Suprapubic skin (tissue), 4 donors: ENCODE measurements around the gene LIPF.

ENCODE experiments used
- CTCF ChIP-seq, 2 donors: fragments of 200-600 bp in 1 of 2; fragments of 450-650 bp in 1 of 2; sonication (generic) in 1 of 2; IDR thresholded peaks; one replicate each; pipeline ENCODE4 v1.5.1; 2016 to 2019; ENCODE audit warnings: antibody characterized with exemption in 2 of 2, mild to moderate bottlenecking in 1 of 2, moderate library complexity in 1 of 2
- POLR2A ChIP-seq, 2 donors: fragments of 450-650 bp; IDR thresholded peaks; one replicate each; pipeline ENCODE4 v1.6.1; 2017; ENCODE audit warnings: antibody characterized with exemption in 2 of 2, mild to moderate bottlenecking in 2 of 2, moderate library complexity in 2 of 2
- POLR2AphosphoS5 ChIP-seq, 3 donors: sonication (generic); formaldehyde crosslinking; IDR thresholded peaks; one replicate each; pipeline ENCODE4 v1.6.1; 2017; ENCODE audit warnings: antibody characterized with exemption in 3 of 3

GRCh38 chr10:88676283-88677060, 12.2 kb downstream of the LIPF start:
- TF ChIP-seq CTCF (IDR thresholded peaks at IDR 0.05): no peak
- no peak for TF ChIP-seq POLR2AphosphoS5 (IDR thresholded peaks at IDR 0.05)
- TF ChIP-seq POLR2A (IDR thresholded peaks at IDR 0.05): no peak
